WTC11 (cell line): Measurements from ENCODE around the gene TSR3. TPM values are rescaled to one million over a fixed set of nuclear protein-coding genes. Genes with fewer than 3 reads are reported as not detected.

ENCODE experiments used
- ATAC-seq: fragments of 200-7000 bp; cut with Tn5 transposase; 2 replicates; pipeline ENCODE4 v1.10.0; 2021; ENCODE audit warnings: mild to moderate bottlenecking, moderate library complexity
- CTCF ChIA-PET: fragments of 300-600 bp; sonication (Branson Sonifier 250); formaldehyde crosslinking; loops from one replicate; lab custom pipeline; 2021; ENCODE audit warnings: antibody characterized with exemption; lab: Charles Lee
- POLR2A ChIA-PET: fragments of 350-600 bp; sonication (Branson Sonifier 250); formaldehyde crosslinking; loops from one replicate; lab custom pipeline; 2021; ENCODE audit warnings: antibody characterized with exemption; lab: Charles Lee
- DNase-seq: peaks from one replicate; pipeline ENCODE4 v3.0.0; 2021; ENCODE audit warnings: low spot score
- H3K27ac Mint-ChIP-seq: 2 replicates; pipeline ENCODE4 v1.8.0; 2021; ENCODE audit warnings: mixed read lengths
- H3K27me3 Mint-ChIP-seq: 2 replicates; pipeline ENCODE4 v1.8.0; 2021; ENCODE audit warnings: low read depth, mild to moderate bottlenecking, moderate library complexity, mixed read lengths
- H3K36me3 Mint-ChIP-seq: 2 replicates; pipeline ENCODE4 v1.8.0; 2021; ENCODE audit warnings: mixed read lengths
- H3K4me1 Mint-ChIP-seq: 2 replicates; pipeline ENCODE4 v1.8.0; 2022; ENCODE audit warnings: mixed read lengths
- H3K4me3 Mint-ChIP-seq: 2 replicates; pipeline ENCODE4 v1.8.0; 2021; ENCODE audit warnings: mild to moderate bottlenecking, moderate library complexity, mixed read lengths
- H3K9me3 Mint-ChIP-seq: 2 replicates; pipeline ENCODE4 v1.8.0; 2021; ENCODE audit warnings: mixed read lengths
- ARID4B ChIP-seq: sonication (generic); formaldehyde crosslinking; IDR thresholded peaks from 2 replicates; pipeline ENCODE4 v1.8.0; 2023; ENCODE audit warnings: missing genetic modification reagents, mild to moderate bottlenecking, borderline replicate concordance
- CREB1 ChIP-seq: sonication (generic); formaldehyde crosslinking; IDR thresholded peaks from 2 replicates; pipeline ENCODE4 v1.8.0; 2023; ENCODE audit warnings: mild to moderate bottlenecking, missing genetic modification reagents
- CREM ChIP-seq: sonication (generic); formaldehyde crosslinking; IDR thresholded peaks from 2 replicates; pipeline ENCODE4 v1.8.1; 2022; ENCODE audit warnings: mild to moderate bottlenecking, missing genetic modification reagents, moderate library complexity
- E2F1 ChIP-seq: sonication (generic); formaldehyde crosslinking; IDR thresholded peaks from 2 replicates; pipeline ENCODE4 v1.8.0; 2022; ENCODE audit warnings: mild to moderate bottlenecking, missing genetic modification reagents
- E2F5 ChIP-seq: sonication (generic); formaldehyde crosslinking; IDR thresholded peaks from 2 replicates; pipeline ENCODE4 v1.8.1; 2022; ENCODE audit warnings: mild to moderate bottlenecking, moderate library complexity, missing genetic modification reagents
- EMX1 ChIP-seq: fragments of 250-450 bp; sonication (Bioruptor Pico); IDR thresholded peaks from 2 replicates; pipeline ENCODE4 v1.8.0; 2021; ENCODE audit warnings: mild to moderate bottlenecking
- FOXP1 ChIP-seq: sonication (generic); formaldehyde crosslinking; IDR thresholded peaks from 2 replicates; pipeline ENCODE4 v1.8.0; 2022; ENCODE audit warnings: missing genetic modification reagents, mild to moderate bottlenecking, moderate library complexity, borderline replicate concordance
- HMGXB4 ChIP-seq: sonication (generic); formaldehyde crosslinking; IDR thresholded peaks from 2 replicates; pipeline ENCODE4 v1.8.1; 2023; ENCODE audit warnings: mild to moderate bottlenecking, moderate library complexity, missing genetic modification reagents
- JAZF1 ChIP-seq: fragments of 250-450 bp; sonication (Bioruptor Pico); IDR thresholded peaks from 2 replicates; pipeline ENCODE4 v1.9.0; 2021; ENCODE audit warnings: moderate library complexity, mild to moderate bottlenecking, inconsistent platforms
- JUN ChIP-seq: sonication (generic); formaldehyde crosslinking; IDR thresholded peaks from 2 replicates; pipeline ENCODE4 v1.8.0; 2023; ENCODE audit warnings: mild to moderate bottlenecking, missing genetic modification reagents
- KAT7 ChIP-seq: sonication (generic); formaldehyde crosslinking; IDR thresholded peaks from 2 replicates; pipeline ENCODE4 v1.8.1; 2023; ENCODE audit warnings: missing genetic modification reagents, mild to moderate bottlenecking, borderline replicate concordance
- NFATC4 ChIP-seq: fragments of 250-450 bp; sonication (Bioruptor Pico); IDR thresholded peaks from 2 replicates; pipeline ENCODE4 v1.9.0; 2021; ENCODE audit warnings: mild to moderate bottlenecking
- NR1H2 ChIP-seq: sonication (generic); formaldehyde crosslinking; IDR thresholded peaks from 2 replicates; pipeline ENCODE4 v1.9.0; 2021; ENCODE audit warnings: mild to moderate bottlenecking, moderate library complexity, missing genetic modification reagents
- RELA ChIP-seq: sonication (generic); formaldehyde crosslinking; IDR thresholded peaks from 2 replicates; pipeline ENCODE4 v1.8.1; 2022; ENCODE audit warnings: missing genetic modification reagents, mild to moderate bottlenecking, borderline replicate concordance
- RORB ChIP-seq: fragments of 250-450 bp; sonication (Bioruptor Pico); IDR thresholded peaks from 2 replicates; pipeline ENCODE4 v1.9.0; 2021; ENCODE audit warnings: mild to moderate bottlenecking
- SMAD4 ChIP-seq: sonication (generic); formaldehyde crosslinking; IDR thresholded peaks from 2 replicates; pipeline ENCODE4 v1.8.0; 2022; ENCODE audit warnings: mild to moderate bottlenecking, missing genetic modification reagents
- STAT6 ChIP-seq: sonication (generic); formaldehyde crosslinking; conservative IDR thresholded peaks from 2 replicates; pipeline ENCODE4 v1.8.1; 2023; ENCODE audit warnings: mild to moderate bottlenecking, low read depth, missing genetic modification reagents, moderate library complexity
- TEAD1 ChIP-seq: sonication (generic); formaldehyde crosslinking; IDR thresholded peaks from 2 replicates; pipeline ENCODE4 v1.8.0; 2022; ENCODE audit warnings: mild to moderate bottlenecking, missing genetic modification reagents
- TEAD4 ChIP-seq: sonication (generic); formaldehyde crosslinking; IDR thresholded peaks from 2 replicates; pipeline ENCODE4 v1.8.0; 2022; ENCODE audit warnings: mild to moderate bottlenecking, missing genetic modification reagents
- USF1 ChIP-seq: sonication (generic); formaldehyde crosslinking; IDR thresholded peaks from 2 replicates; pipeline ENCODE4 v1.8.0; 2022; ENCODE audit warnings: mild to moderate bottlenecking, missing genetic modification reagents
- ZNF121 ChIP-seq: sonication (generic); formaldehyde crosslinking; IDR thresholded peaks from 2 replicates; pipeline ENCODE4 v1.8.0; 2023; ENCODE audit warnings: missing genetic modification reagents
- ZNF281 ChIP-seq: sonication (generic); formaldehyde crosslinking; IDR thresholded peaks from 2 replicates; pipeline ENCODE4 v1.8.0; 2023; ENCODE audit warnings: mild to moderate bottlenecking, missing genetic modification reagents
- ZNF416 ChIP-seq: fragments of 250-450 bp; sonication (Bioruptor Pico); IDR thresholded peaks from 2 replicates; pipeline ENCODE4 v1.9.0; 2021; ENCODE audit warnings: mild to moderate bottlenecking, inconsistent platforms
- total RNA-seq: library from RNA; stranded (reverse); gene quantifications from 3 replicates; pipeline ENCODE4 v1.2.3, GENCODE V29; 2021

TSR3 gene
- total RNA-seq, 1 experiment from 2014 or later = 66.3 TPM

- POLR2A ChIA-PET = interaction anchor here (1.1 to 1.5 kb wide), 2 partner anchors 20 to 31 kb away, joined by 3 to 6 read pairs; no protein-coding TSS in a partner anchor
- ATAC-seq (peak; percentile 70), DNase-seq (peak; percentile 83)
- Mint-ChIP-seq H3K4me1 (peaks cover 20% of the 10 kb centered on the region), H3K36me3 (no peaks in the 10 kb centered on the region), H3K27me3 (peaks cover 11% of the 10 kb centered on the region), H3K27ac (no peak overlapping the region), H3K4me3 (no peak overlapping the region), H3K9me3 (no peaks in the 10 kb centered on the region)
- CTCF ChIA-PET = interaction anchor here (0.6 to 3.3 kb wide), 21 partner anchors 8 to 481 kb away, joined by 3 to 48 read pairs (median 6); partner anchors contain the start of genes BAIAP3, SPSB3, UBE2I and UQCC4
- TF ChIP-seq ZNF416 (CRISPR knock-in tag) (no peak), TEAD1 (no peak), FOXP1 (0 out of 2 replicates have a peak, but pooled peaks have one; percentile 55), ARID4B (CRISPR knock-in tag) (no peak), ZNF121 (CRISPR knock-in tag) (0 out of 2 replicates have a peak, but pooled peaks have one; percentile 33), KAT7 (CRISPR knock-in tag) (no peak), SMAD4 (CRISPR knock-in tag) (no peak), NR1H2 (CRISPR knock-in tag) (no peak), USF1 (CRISPR knock-in tag) (no peak), RELA (CRISPR knock-in tag) (no peak), CREM (CRISPR knock-in tag) (no peak), E2F1 (CRISPR knock-in tag) (no peak), JAZF1 (CRISPR knock-in tag) (no peak), ZNF281 (no peak), CREB1 (no peak), NFATC4 (no peak), EMX1 (CRISPR knock-in tag) (no peak), HMGXB4 (CRISPR knock-in tag) (peak; percentile 83), STAT6 (CRISPR knock-in tag) (no peak), TEAD4 (CRISPR knock-in tag) (no peak), RORB (CRISPR knock-in tag) (no peak), JUN (no peak), E2F5 (CRISPR knock-in tag) (no peak)
Measured at GRCh38 chr16:1300664-1301476, 50.8 kb downstream of the TSR3 start.
